Measurements from ENCODE around the gene OR2F2. TPM values are rescaled to one million over a fixed set of nuclear protein-coding genes. Genes with fewer than 3 reads are reported as not detected.

The OR2F2 gene
- not detected in 2 replicates for total RNA-seq

GRCh38 chr7:143934526-143935325 is at the start of gene OR2F2:
OR2F2 (plus strand) TSS chr7:143935233; CDS start chr7:143935233, 0 bp downstream.

GRCh38 chr7:143901668-143902331 is 33.2 kb upstream of the OR2F2 start, which contains the start of gene TCAF1:
TCAF1 (minus strand) TSS chr7:143902176; CDS start chr7:143876608, 25,568 bp downstream.

GRCh38 chr7:143954544-143954943 is 19.5 kb downstream of the OR2F2 start, which contains the start of gene OR2F1:
OR2F1 (plus strand) TSS chr7:143954844; CDS start chr7:143959971, 5,127 bp downstream.

Other genes with a start within 250 kb of the OR2F2 start
- gene CTAGE6, start 177.5 kb upstream of the OR2F2 start, total RNA-seq: 0.17 TPM in 1 of 2 replicates, not detected in the other
- 37.4 and 43.4 TPM in 2 replicates for gene TCAF1, start 33.1 kb upstream of the OR2F2 start, total RNA-seq
- gene OR2F1, start 19.6 kb downstream of the OR2F2 start, total RNA-seq: not detected in 2 replicates
- not detected in 2 replicates for gene OR6B1, start 65.1 kb downstream of the OR2F2 start, total RNA-seq
- not detected in 2 replicates for gene OR2A5, start 113.7 kb downstream of the OR2F2 start, total RNA-seq
- gene OR2A25, start 134.6 kb downstream of the OR2F2 start, total RNA-seq: not detected in 2 replicates
- gene OR2A12, start 151.0 kb downstream of the OR2F2 start, total RNA-seq: not detected in 2 replicates
- gene OR2A2, start 174.3 kb downstream of the OR2F2 start, total RNA-seq: not detected in 2 replicates
- gene OR2A14, start 187.9 kb downstream of the OR2F2 start, total RNA-seq: not detected in 2 replicates
- 0.09 TPM in 1 of 2 replicates, not detected in the other for gene CTAGE4, start 248.2 kb downstream of the OR2F2 start, total RNA-seq

Data from dermis lymphatic vessel endothelial cell (primary cell).